Sigmoid colon (tissue), 7 donors: ENCODE results near the gene LRRC46. TPM values are rescaled to one million over a fixed set of nuclear protein-coding genes. Genes with fewer than 3 reads are reported as not detected.
A peak's percentile ranks its signal among the peaks of the same experiment; 100 is the strongest.

Source experiments
- DNase-seq: peaks from one replicate; pipeline ENCODE4 v3.0.0-alpha.2; 2019
- H3K27ac ChIP-seq, 4 donors: fragments of 200-600 bp; sonication (generic); one replicate each; pipeline ENCODE4 v1.5.1; 2016 to 2019; ENCODE audit warnings: mild to moderate bottlenecking in 1 of 4
- H3K27me3 ChIP-seq, 3 donors: fragments of 200-600 bp; sonication (generic); one replicate each; pipeline ENCODE4 v1.5.1; 2019; ENCODE audit warnings: mild to moderate bottlenecking in 1 of 3
- H3K36me3 ChIP-seq, 4 donors: fragments of 200-600 bp; sonication (generic); one replicate each; pipeline ENCODE4 v1.5.1; 2016 to 2019
- H3K4me1 ChIP-seq, 4 donors: fragments of 200-600 bp; sonication (generic); one replicate each; pipeline ENCODE4 v1.5.1; 2017 to 2019
- H3K4me3 ChIP-seq, 4 donors: fragments of 200-600 bp; sonication (generic); one replicate each; pipeline ENCODE4 v1.5.1; 2017 to 2019; ENCODE audit warnings: mild to moderate bottlenecking in 2 of 4, moderate library complexity in 1 of 4
- H3K9me3 ChIP-seq, 4 donors: fragments of 200-600 bp in 3 of 4; sonication (generic) in 3 of 4; one replicate each; pipeline versions ENCODE4 v1.5.1 to v1.6.1; 2013 to 2019
- CTCF ChIP-seq, 4 experiments: fragments of 450-650 bp in 3 of 4; fragments of 200-600 bp in 1 of 4; IDR thresholded peaks; one replicate each; pipeline ENCODE4 v1.5.1; 2016 to 2019; ENCODE audit warnings: antibody characterized with exemption in 4 of 4, mild to moderate bottlenecking in 3 of 4, moderate library complexity in 2 of 4
- EP300 ChIP-seq, 4 donors: sonication (generic); formaldehyde crosslinking; IDR thresholded peaks; one replicate each; pipeline ENCODE4 v1.6.1; 2017; ENCODE audit warnings: antibody characterized with exemption in 4 of 4
- POLR2A ChIP-seq, 2 donors: fragments of 450-650 bp; IDR thresholded peaks; one replicate each; pipeline ENCODE4 v1.6.1; 2016; ENCODE audit warnings: antibody characterized with exemption in 2 of 2, mild to moderate bottlenecking in 2 of 2, moderate library complexity in 2 of 2
- POLR2AphosphoS5 ChIP-seq, 4 donors: sonication (generic); formaldehyde crosslinking; IDR thresholded peaks; one replicate each; pipeline ENCODE4 v1.6.1; 2017; ENCODE audit warnings: antibody characterized with exemption in 4 of 4
- WGBS, 2 donors: extraction: QIAGEN DNeasy Blood & Tissue Kit; methylation state at CpG; one replicate each; pipeline ENCODE4 v1.1.7; 2013; 5-methylcytosine and 5-hydroxymethylcytosine counted together
- intact Hi-C: fragments of 100-400 bp; cut with DNase I; formaldehyde crosslinking; loops from one replicate; pipeline ENCODE4 v1.15.1; 2023
- polyA plus RNA-seq, 3 donors: library from polyadenylated mRNA; stranded (reverse); fragments of 200-250 nt; gene quantifications; one replicate each; pipeline ENCODE4 v1.2.3, GENCODE V29; 2013
- total RNA-seq, 4 donors: library from RNA; depleted of rRNA; stranded (reverse); fragments of >200 nt; gene quantifications; one replicate each; pipeline ENCODE4 v1.1.0, GENCODE V29; 2016
- donor health status: healthy with polysubstance abuse.
- donor health status: Bipolar disorder and iron deficiency.
- donor health status: healthy.

LRRC46 gene
- total and polyA plus RNA-seq, 7 donors: 0.28 to 0.48 (median 0.36) TPM; not detected in 4

GRCh38 chr17:47818002-47818695 lies 13.3 kb upstream of the LRRC46 start:
- H3K36me3 ChIP-seq: peaks cover 0 to 62% (median 18%) of the 10 kb centered on the region in 4 donors
- intact Hi-C loops: no loop called here
- no peak overlapping the region for H3K4me3 ChIP-seq
- no peaks in the 10 kb centered on the region for H3K9me3 ChIP-seq
- 95 to 96% methylated on average over 11 of the region's 11 CpGs for WGBS, 2 donors
- H3K27ac ChIP-seq: no peak overlapping the region
- H3K27me3 ChIP-seq: no peaks in the 10 kb centered on the region
- no peak for DNase-seq
- H3K4me1 ChIP-seq: peaks cover 0 to 23% (median 20%) of the 10 kb centered on the region in 4 donors
- no peak for TF ChIP-seq POLR2AphosphoS5 (IDR thresholded peaks at IDR 0.05)
- TF ChIP-seq EP300 (IDR thresholded peaks at IDR 0.05): no peak
- TF ChIP-seq POLR2A (IDR thresholded peaks at IDR 0.05): no peak
- TF ChIP-seq CTCF (IDR thresholded peaks at IDR 0.05): no peak

GRCh38 chr17:47819475-47819874 lies 12.0 kb upstream of the LRRC46 start:
- H3K36me3 ChIP-seq: peaks cover 6 to 62% (median 19%) of the 10 kb centered on the region in 4 donors
- no peaks in the 10 kb centered on the region for H3K9me3 ChIP-seq
- no peak for TF ChIP-seq POLR2AphosphoS5 (IDR thresholded peaks at IDR 0.05)
- TF ChIP-seq CTCF (IDR thresholded peaks at IDR 0.05): no peak
- TF ChIP-seq POLR2A (IDR thresholded peaks at IDR 0.05): no peak
- TF ChIP-seq EP300 (IDR thresholded peaks at IDR 0.05): no peak
- H3K4me1 ChIP-seq: peaks cover 0 to 23% (median 20%) of the 10 kb centered on the region in 4 donors
- no peak overlapping the region for H3K27ac ChIP-seq
- 84 to 90% methylated on average over 10 of the region's 10 CpGs for WGBS, 2 donors
- intact Hi-C loops: no loop called here
- H3K27me3 ChIP-seq: no peaks in the 10 kb centered on the region
- no peak for DNase-seq
- no peak overlapping the region for H3K4me3 ChIP-seq

GRCh38 chr17:47820033-47820789 lies 11.3 kb upstream of the LRRC46 start:
- TF ChIP-seq POLR2AphosphoS5 (IDR thresholded peaks at IDR 0.05): no peak
- TF ChIP-seq CTCF (IDR thresholded peaks at IDR 0.05): no peak
- no peak for TF ChIP-seq POLR2A (IDR thresholded peaks at IDR 0.05)
- TF ChIP-seq EP300 (IDR thresholded peaks at IDR 0.05): no peak
- WGBS, 2 donors: 12 to 57% methylated on average over 12 of the region's 12 CpGs
- intact Hi-C loops: no loop called here
- no peak for DNase-seq
- Histone ChIP-seq H3K9me3 (no peaks in the 10 kb centered on the region), H3K4me3 (no peak overlapping the region), H3K27ac (peak overlapping the region in 1 of 4 donors; percentile 46), H3K4me1 (peaks cover 0 to 23% (median 20%) of the 10 kb centered on the region in 4 donors), H3K27me3 (no peaks in the 10 kb centered on the region), H3K36me3 (peaks cover 6 to 62% (median 20%) of the 10 kb centered on the region in 4 donors)

- Histone ChIP-seq H3K36me3 (peaks cover 6 to 62% (median 28%) of the 10 kb centered on the region in 4 donors), H3K4me3 (peak overlapping the region; percentile 41 to 60 (median 50)), H3K27me3 (no peaks in the 10 kb centered on the region), H3K9me3 (no peaks in the 10 kb centered on the region), H3K4me1 (peaks cover 0 to 23% (median 20%) of the 10 kb centered on the region in 4 donors), H3K27ac (peak overlapping the region in 3 of 4 donors; percentile 36 to 46 (median 44))
- WGBS, 2 donors: 3 to 9% methylated on average over 4 of the region's 4 CpGs
- TF ChIP-seq EP300 (IDR thresholded peaks at IDR 0.05) (no peak), POLR2AphosphoS5 (IDR thresholded peaks at IDR 0.05) (no peak), CTCF (IDR thresholded peaks at IDR 0.05) (no peak), POLR2A (IDR thresholded peaks at IDR 0.05) (no peak)
- intact Hi-C loops: no loop called here
- no peak for DNase-seq
These were observed 10.4 kb upstream of the LRRC46 start for GRCh38 chr17:47821031-47821423.
